ENCODE data around the gene FBXW9. TPM values are rescaled to one million over a fixed set of nuclear protein-coding genes. Genes with fewer than 3 reads are reported as not detected.

FBXW9 gene
- total RNA-seq, 4 donors from 2014 or later = 3.8 to 7.5 (median 4.1) TPM

GRCh38 chr19:12672744-12673143, 23.7 kb downstream of the FBXW9 start:
- Histone ChIP-seq H3K27me3 (no peaks in the 10 kb centered on the region), H3K27ac (no peak overlapping the region), H3K4me1 (peaks cover 0 to 46% (median 20%) of the 10 kb centered on the region in 3 donors), H3K36me3 (peaks cover 0 to 64% of the 10 kb centered on the region in 2 donors), H3K4me3 (no peak overlapping the region), H3K9me3 (no peaks in the 10 kb centered on the region)
- TF ChIP-seq POLR2A (IDR thresholded peaks at IDR 0.05) (no peak), CTCF (IDR thresholded peaks at IDR 0.05) (no peak), POLR2AphosphoS5 (IDR thresholded peaks at IDR 0.05) (no peak), EP300 (IDR thresholded peaks at IDR 0.05) (no peak)
- no peak for ATAC-seq
- 80% methylated on average over 1 of the region's 10 CpGs; no CpG with 5 or more reads in 1 of the 2 donors for whole genome bisulfite sequencing, 2 donors (ENCODE audit: low coverage in 1 of 2)

DNA sequence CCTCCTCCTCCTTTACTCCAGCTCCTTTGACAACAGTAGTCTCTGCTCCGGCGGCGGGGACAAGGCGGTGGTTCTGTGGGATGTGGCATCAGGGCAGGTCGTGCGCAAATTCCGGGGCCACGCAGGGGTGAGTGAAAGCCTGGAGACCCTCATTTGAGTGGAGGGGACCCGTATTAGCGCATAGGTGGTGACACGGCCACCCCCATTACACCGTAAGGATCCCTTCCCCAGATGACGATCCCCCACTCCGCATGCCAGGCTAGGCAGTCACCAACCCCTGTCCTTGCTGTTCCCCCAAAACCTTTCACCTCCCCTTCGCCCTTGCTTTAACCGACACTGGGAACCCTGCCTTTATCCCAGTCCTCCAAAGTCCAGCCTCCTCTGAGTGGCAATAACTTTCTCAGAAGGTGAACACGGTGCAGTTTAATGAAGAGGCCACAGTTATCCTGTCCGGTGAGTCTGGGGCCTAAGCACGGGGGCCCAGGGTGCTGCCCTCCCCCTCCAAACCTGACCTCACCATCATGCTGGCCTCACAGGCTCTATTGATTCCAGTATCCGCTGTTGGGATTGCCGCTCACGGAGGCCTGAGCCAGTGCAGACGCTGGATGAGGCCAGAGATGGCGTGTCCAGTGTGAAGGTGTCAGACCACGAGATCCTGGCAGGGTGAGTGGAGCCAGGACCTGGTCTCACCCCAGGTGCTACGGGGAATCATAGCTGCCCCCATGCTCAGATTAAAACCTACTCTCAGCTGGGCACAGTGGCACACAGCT, 26.1 kb downstream of the FBXW9 start:
- no peak for TF ChIP-seq POLR2A (IDR thresholded peaks at IDR 0.05)
- TF ChIP-seq EP300 (IDR thresholded peaks at IDR 0.05) = no peak
- TF ChIP-seq CTCF (IDR thresholded peaks at IDR 0.05) = no peak
- TF ChIP-seq POLR2AphosphoS5 (IDR thresholded peaks at IDR 0.05) = no peak
- peak overlapping the region; percentile 83 to 85 for H3K4me3 ChIP-seq
- peaks cover 0 to 55% (median 35%) of the 10 kb centered on the region in 3 donors for H3K4me1 ChIP-seq
- H3K36me3 ChIP-seq = peaks cover 0 to 42% of the 10 kb centered on the region in 2 donors
- no peaks in the 10 kb centered on the region for H3K9me3 ChIP-seq
- no peak for ATAC-seq
- peak overlapping the region; percentile 85 to 98 (median 94) for H3K27ac ChIP-seq
- 25 to 53% methylated on average over 3 to 4 of the region's 26 CpGs for WGBS, 2 donors (ENCODE audit: low coverage in 1 of 2)
- H3K27me3 ChIP-seq = no peaks in the 10 kb centered on the region

- Histone ChIP-seq H3K36me3 (peaks cover 0 to 41% of the 10 kb centered on the region in 2 donors), H3K9me3 (no peaks in the 10 kb centered on the region), H3K27ac (peak overlapping the region; percentile 85 to 98 (median 94)), H3K4me3 (peak overlapping the region; percentile 83 to 85), H3K27me3 (no peaks in the 10 kb centered on the region), H3K4me1 (peaks cover 0 to 64% (median 35%) of the 10 kb centered on the region in 3 donors)
- peak in 1 of 4 experiments; percentile 29 for TF ChIP-seq CTCF (IDR thresholded peaks at IDR 0.05)
- peak; percentile 62 for TF ChIP-seq POLR2AphosphoS5 (IDR thresholded peaks at IDR 0.05)
- no peak for TF ChIP-seq EP300 (IDR thresholded peaks at IDR 0.05)
- peak; percentile 11 to 13 for TF ChIP-seq POLR2A (IDR thresholded peaks at IDR 0.05)
- ATAC-seq = peak; percentile 61
- whole genome bisulfite sequencing, 2 donors (ENCODE audit: low coverage in 1 of 2) = 0 to 1% methylated on average over 15 to 19 of the region's 64 CpGs
Measured at GRCh38 chr19:12669270-12670158, 26.9 kb downstream of the FBXW9 start.

GRCh38 chr19:12668932-12669269, 27.5 kb downstream of the FBXW9 start:
- Histone ChIP-seq H3K27ac (peak overlapping the region; percentile 85 to 98 (median 94)), H3K36me3 (peaks cover 0 to 41% of the 10 kb centered on the region in 2 donors), H3K4me3 (peak overlapping the region; percentile 83 to 85), H3K4me1 (peaks cover 0 to 69% (median 35%) of the 10 kb centered on the region in 3 donors), H3K9me3 (no peaks in the 10 kb centered on the region), H3K27me3 (no peaks in the 10 kb centered on the region)
- TF ChIP-seq POLR2A (IDR thresholded peaks at IDR 0.05) (peak in 1 of 2 donors; percentile 3), CTCF (IDR thresholded peaks at IDR 0.05) (no peak)
- 1% methylated on average over 16 of the region's 24 CpGs; no CpG with 5 or more reads in 1 of the 2 donors for WGBS, 2 donors (ENCODE audit: low coverage in 1 of 2)
- ATAC-seq = peak; percentile 35
